DOHH2 (cell line): Measurements from ENCODE around the gene GALNT18.

Experiments used
- H3F3A ChIP-seq: fragments of 200-600 bp; sonication (generic), shearing (Covaris generic); 2 replicates; pipeline ENCODE4 v1.6.0; 2016; ENCODE audit warnings: antibody characterized with exemption, mild to moderate bottlenecking; ENCODE audit not compliant: control insufficient read depth, insufficient read depth
- H3K27ac ChIP-seq: fragments of 200-600 bp; sonication (generic); 2 replicates; pipeline ENCODE4 v1.5.1; 2014; ENCODE audit warnings: low read depth, mild to moderate bottlenecking, low read length, moderate library complexity
- H3K27me3 ChIP-seq: fragments of 200-600 bp; sonication (generic); 2 replicates; pipeline ENCODE4 v1.6.1; 2014; ENCODE audit warnings: mild to moderate bottlenecking, low read length, mixed read lengths; ENCODE audit not compliant: control insufficient read depth
- H3K36me3 ChIP-seq: fragments of 200-600 bp; sonication (generic); 2 replicates; pipeline ENCODE4 v1.6.1; 2014; ENCODE audit warnings: mild to moderate bottlenecking, low read length, moderate library complexity, mixed read lengths; ENCODE audit not compliant: control insufficient read depth
- H3K4me1 ChIP-seq: fragments of 200-600 bp; sonication (generic); 2 replicates; pipeline ENCODE4 v1.6.1; 2014; ENCODE audit warnings: mild to moderate bottlenecking, low read length, mixed read lengths; ENCODE audit not compliant: control insufficient read depth
- H3K4me2 ChIP-seq: fragments of 200-600 bp; sonication (generic); 2 replicates; pipeline ENCODE4 v1.6.0; 2014; ENCODE audit warnings: mild to moderate bottlenecking, low read length, moderate library complexity
- H3K4me3 ChIP-seq: fragments of 200-600 bp; sonication (generic); 2 replicates; pipeline ENCODE4 v1.5.1; 2014; ENCODE audit warnings: mild to moderate bottlenecking, low read length, mixed read lengths
- H3K79me2 ChIP-seq: fragments of 200-600 bp; sonication (generic); 2 replicates; pipeline ENCODE4 v1.6.1; 2014; ENCODE audit warnings: mild to moderate bottlenecking, low read length, mixed read lengths; ENCODE audit not compliant: control insufficient read depth
- H3K9me2 ChIP-seq: fragments of 200-600 bp; sonication (generic); replicated peaks from 2 replicates; pipeline ENCODE4 v1.6.1; 2014; ENCODE audit warnings: mild to moderate bottlenecking, low read length, mixed read lengths; ENCODE audit not compliant: control insufficient read depth
- H3K9me3 ChIP-seq: fragments of 200-600 bp; sonication (generic); 2 replicates; pipeline ENCODE4 v1.6.1; 2014; ENCODE audit warnings: antibody characterized with exemption, low read length, mixed read lengths; ENCODE audit not compliant: control insufficient read depth, insufficient read depth
- H4K20me1 ChIP-seq: fragments of 200-600 bp; sonication (generic); 2 replicates; pipeline ENCODE4 v1.6.0; 2014; ENCODE audit warnings: low read depth, mild to moderate bottlenecking, antibody characterized with exemption, low read length, moderate library complexity; ENCODE audit not compliant: control insufficient read depth, insufficient read depth
- EZH2phosphoT487 ChIP-seq: fragments of 200-600 bp; sonication (generic); IDR thresholded peaks from 2 replicates; pipeline ENCODE4 v1.6.1; 2017; ENCODE audit warnings: borderline replicate concordance, mild to moderate bottlenecking, antibody characterized with exemption, low read length, moderate library complexity, mixed read lengths
- TF ChIP-seq, protein P1 (sequence below): fragments of 200-600 bp; sonication (generic); IDR thresholded peaks from one replicate; pipeline ENCODE4 v1.5.1; 2014; ENCODE audit warnings: antibody characterized with exemption, mild to moderate bottlenecking, low read depth, low read length; ENCODE audit not compliant: poor library complexity, severe bottlenecking

The GALNT18 gene

GRCh38 chr11:11432621-11433319 is 189.0 kb downstream of the GALNT18 start:
- Histone ChIP-seq H3K4me1 (no peaks in the 10 kb centered on the region), H3F3A (no peaks in the 10 kb centered on the region), H3K36me3 (no peaks in the 10 kb centered on the region), H3K4me3 (no peak overlapping the region), H3K4me2 (no peak overlapping the region), H3K9me2 (no peaks in the 10 kb centered on the region), H3K27me3 (0 out of 2 replicates have a peak, but pooled peaks cover 2% of the 10 kb centered on the region), H4K20me1 (no peaks in the 10 kb centered on the region), H3K9me3 (no peaks in the 10 kb centered on the region), H3K27ac (no peak overlapping the region), H3K79me2 (no peaks in the 10 kb centered on the region)
- no peak for TF ChIP-seq EZH2phosphoT487
- TF ChIP-seq, protein P1, sequence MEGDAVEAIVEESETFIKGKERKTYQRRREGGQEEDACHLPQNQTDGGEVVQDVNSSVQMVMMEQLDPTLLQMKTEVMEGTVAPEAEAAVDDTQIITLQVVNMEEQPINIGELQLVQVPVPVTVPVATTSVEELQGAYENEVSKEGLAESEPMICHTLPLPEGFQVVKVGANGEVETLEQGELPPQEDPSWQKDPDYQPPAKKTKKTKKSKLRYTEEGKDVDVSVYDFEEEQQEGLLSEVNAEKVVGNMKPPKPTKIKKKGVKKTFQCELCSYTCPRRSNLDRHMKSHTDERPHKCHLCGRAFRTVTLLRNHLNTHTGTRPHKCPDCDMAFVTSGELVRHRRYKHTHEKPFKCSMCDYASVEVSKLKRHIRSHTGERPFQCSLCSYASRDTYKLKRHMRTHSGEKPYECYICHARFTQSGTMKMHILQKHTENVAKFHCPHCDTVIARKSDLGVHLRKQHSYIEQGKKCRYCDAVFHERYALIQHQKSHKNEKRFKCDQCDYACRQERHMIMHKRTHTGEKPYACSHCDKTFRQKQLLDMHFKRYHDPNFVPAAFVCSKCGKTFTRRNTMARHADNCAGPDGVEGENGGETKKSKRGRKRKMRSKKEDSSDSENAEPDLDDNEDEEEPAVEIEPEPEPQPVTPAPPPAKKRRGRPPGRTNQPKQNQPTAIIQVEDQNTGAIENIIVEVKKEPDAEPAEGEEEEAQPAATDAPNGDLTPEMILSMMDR: no peak

- Histone ChIP-seq H3K9me3 (no peaks in the 10 kb centered on the region), H3K9me2 (no peaks in the 10 kb centered on the region), H3K79me2 (no peaks in the 10 kb centered on the region), H3F3A (no peaks in the 10 kb centered on the region), H3K4me1 (no peaks in the 10 kb centered on the region), H3K4me3 (no peak overlapping the region), H3K36me3 (no peaks in the 10 kb centered on the region), H3K27me3 (0 out of 2 replicates have a peak, but pooled peaks cover 2% of the 10 kb centered on the region), H3K4me2 (no peak overlapping the region), H4K20me1 (no peaks in the 10 kb centered on the region), H3K27ac (no peak overlapping the region)
- TF ChIP-seq EZH2phosphoT487: no peak
- TF ChIP-seq, protein P1: no peak
These were observed 191.4 kb downstream of the GALNT18 start for GRCh38 chr11:11430431-11430830.

GRCh38 chr11:11428714-11429113 is 193.1 kb downstream of the GALNT18 start:
- Histone ChIP-seq H3K27me3 (0 out of 2 replicates have a peak, but pooled peaks cover 2% of the 10 kb centered on the region), H3K9me3 (no peaks in the 10 kb centered on the region), H3K9me2 (no peaks in the 10 kb centered on the region), H3K4me3 (no peak overlapping the region), H3K4me1 (no peaks in the 10 kb centered on the region), H4K20me1 (no peaks in the 10 kb centered on the region), H3K36me3 (no peaks in the 10 kb centered on the region), H3F3A (no peaks in the 10 kb centered on the region), H3K79me2 (no peaks in the 10 kb centered on the region), H3K27ac (no peak overlapping the region), H3K4me2 (no peak overlapping the region)
- TF ChIP-seq, protein P1: no peak
- no peak for TF ChIP-seq EZH2phosphoT487
